IPS DF 4.7 (cell line): Measurements from ENCODE around the gene DCAF6.
"Not testable (repeated sequence)": the region's sequence is repeated elsewhere in the genome, so short reads cannot be mapped to it uniquely, and the experiment has no call there.

Experiments used
- DNase-seq: peaks from one replicate; pipeline ENCODE4 v3.0.0-alpha.2; 2013; ENCODE audit warnings: low spot score; ENCODE audit errors: extremely low read depth

The DCAF6 gene

GRCh38 chr1:168009322-168009721, 72.8 kb downstream of the DCAF6 start:
- no peak for DNase-seq

- DNase-seq: no peak
Measured at GRCh38 chr1:168019407-168019806, 82.9 kb downstream of the DCAF6 start.

GRCh38 chr1:168031198-168031597, 94.7 kb downstream of the DCAF6 start:
- no peak for DNase-seq

- DNase-seq: no peak
Measured at GRCh38 chr1:168031627-168032026, 95.1 kb downstream of the DCAF6 start.

GRCh38 chr1:168032029-168032428, 95.5 kb downstream of the DCAF6 start:
- DNase-seq: no peak

GRCh38 chr1:168035345-168035744, 98.9 kb downstream of the DCAF6 start:
- no peak for DNase-seq

- no peak for DNase-seq
Measured at GRCh38 chr1:168042362-168042761, 105.9 kb downstream of the DCAF6 start.

- DNase-seq: no peak
Measured at GRCh38 chr1:168045311-168045710, 108.8 kb downstream of the DCAF6 start.

- no peak for DNase-seq
Measured at GRCh38 chr1:168050307-168050706, 113.8 kb downstream of the DCAF6 start.

- DNase-seq: no peak
Measured at GRCh38 chr1:168050880-168051279, 114.4 kb downstream of the DCAF6 start.

- no peak for DNase-seq
Measured at GRCh38 chr1:168053681-168054080, 117.2 kb downstream of the DCAF6 start.

GRCh38 chr1:168054117-168054516, 117.6 kb downstream of the DCAF6 start:
- DNase-seq: no peak

- not testable (repeated sequence) for DNase-seq
Measured at GRCh38 chr1:168056152-168056551, 119.7 kb downstream of the DCAF6 start.

GRCh38 chr1:168057355-168057754, 120.9 kb downstream of the DCAF6 start:
- no peak for DNase-seq

GRCh38 chr1:168057921-168058320, 121.4 kb downstream of the DCAF6 start:
- DNase-seq: no peak

GRCh38 chr1:168064216-168064615, 127.7 kb downstream of the DCAF6 start:
- no peak for DNase-seq

GRCh38 chr1:168065506-168065905, 129.0 kb downstream of the DCAF6 start:
- DNase-seq: no peak

- DNase-seq: no peak
Measured at GRCh38 chr1:168069384-168069783, 132.9 kb downstream of the DCAF6 start.

- no peak for DNase-seq
Measured at GRCh38 chr1:168079761-168080160, 143.3 kb downstream of the DCAF6 start.

- no peak for DNase-seq
Measured at GRCh38 chr1:168081373-168082007, 145.0 kb downstream of the DCAF6 start.

GRCh38 chr1:168082008-168082876, 145.8 kb downstream of the DCAF6 start:
- peak; percentile 64 for DNase-seq

GRCh38 chr1:168083456-168084325, 147.2 kb downstream of the DCAF6 start:
- no peak for DNase-seq
